ENCODE data around the gene PDSS2.
A peak's percentile ranks its signal among the peaks of the same experiment; 100 is the strongest.
"Not testable (repeated sequence)": the region's sequence is repeated elsewhere in the genome, so short reads cannot be mapped to it uniquely, and the experiment has no call there.

PDSS2 gene

DNA sequence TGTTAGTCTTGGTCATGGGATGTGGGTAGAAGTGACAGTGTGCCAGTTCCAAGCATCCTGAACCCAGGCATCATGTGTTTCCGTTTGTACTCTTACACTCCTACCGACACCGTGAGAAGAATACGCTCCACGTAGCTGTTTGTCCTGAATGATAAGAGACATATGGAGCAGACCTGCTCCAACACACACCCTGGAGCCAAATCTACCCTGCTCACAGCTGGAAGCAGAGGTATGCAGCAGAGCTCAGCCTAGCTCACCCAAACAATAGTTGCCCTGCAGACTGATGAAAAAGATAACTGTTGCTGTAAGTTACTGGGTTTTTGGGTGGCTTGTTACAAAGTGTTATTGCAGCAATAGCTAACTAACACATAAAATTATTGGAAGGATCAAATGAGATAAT lies 14.3 kb upstream of the PDSS2 start:
- DNase-seq: no peak

DNA sequence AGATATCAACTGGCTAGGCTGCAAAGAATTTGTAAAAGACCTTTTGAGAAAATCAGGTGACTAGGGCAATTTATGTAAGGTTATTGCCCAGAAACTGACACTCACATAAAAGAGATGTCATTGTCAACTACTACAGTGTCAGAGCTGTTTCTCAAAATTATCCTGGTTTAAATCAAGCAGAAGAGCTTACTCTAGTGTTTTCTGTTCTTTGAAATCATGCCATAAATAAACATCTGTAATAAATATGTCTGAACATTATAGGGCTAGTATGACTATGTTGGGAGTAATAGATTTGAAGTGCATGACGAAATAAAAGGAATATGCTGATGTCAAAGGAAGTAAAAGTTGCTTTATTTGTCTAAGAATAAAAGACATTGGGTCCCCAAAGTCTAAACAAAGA lies 11.0 kb upstream of the PDSS2 start:
- no peak for DNase-seq

DNA sequence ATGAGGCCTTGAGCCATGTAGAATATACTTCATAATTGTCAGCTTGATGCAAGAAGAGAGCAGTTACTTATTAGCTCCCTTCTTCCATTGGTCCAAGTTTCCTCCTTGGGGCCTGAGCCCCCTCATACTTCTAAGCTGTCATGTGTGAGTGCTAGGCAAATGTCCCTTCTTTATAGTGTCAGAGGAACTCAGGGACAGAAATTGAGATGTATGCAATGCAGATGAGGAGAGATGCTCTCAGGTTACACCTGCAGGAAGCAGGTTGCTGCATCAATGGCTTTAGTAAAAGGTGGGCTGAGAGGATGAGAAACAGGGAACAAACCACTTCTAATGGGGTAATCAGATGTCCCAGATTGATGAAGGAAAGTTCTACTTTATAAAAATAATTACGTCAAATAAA lies 6.7 kb upstream of the PDSS2 start:
- no peak for DNase-seq

DNA sequence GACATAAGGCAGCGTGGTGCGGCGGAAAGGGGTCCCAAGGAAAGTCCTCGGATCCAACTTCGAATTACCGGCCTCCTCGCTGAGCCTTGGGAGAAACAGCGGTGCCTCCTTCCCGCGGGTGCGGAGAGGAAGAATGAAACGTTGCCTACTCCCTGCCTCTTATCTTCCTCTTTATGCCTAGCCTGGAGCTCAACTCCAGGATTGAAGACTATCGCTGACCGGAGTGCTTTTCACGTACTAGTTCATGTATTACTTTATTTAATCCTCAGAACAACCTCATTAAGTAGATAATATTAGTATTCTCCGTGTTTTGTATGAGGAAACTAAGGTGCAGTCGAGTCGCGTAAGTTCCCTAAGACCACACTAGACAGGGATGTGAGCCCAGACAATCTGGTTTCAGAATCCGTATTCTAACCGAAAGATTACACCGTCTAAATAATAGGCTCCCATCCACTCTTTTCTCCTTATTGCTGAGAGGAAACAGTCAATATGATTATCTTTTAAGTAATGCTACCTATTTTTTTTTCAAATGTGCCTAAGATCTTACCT lies 793 bp upstream of the PDSS2 start:
- no peak for DNase-seq

DNA sequence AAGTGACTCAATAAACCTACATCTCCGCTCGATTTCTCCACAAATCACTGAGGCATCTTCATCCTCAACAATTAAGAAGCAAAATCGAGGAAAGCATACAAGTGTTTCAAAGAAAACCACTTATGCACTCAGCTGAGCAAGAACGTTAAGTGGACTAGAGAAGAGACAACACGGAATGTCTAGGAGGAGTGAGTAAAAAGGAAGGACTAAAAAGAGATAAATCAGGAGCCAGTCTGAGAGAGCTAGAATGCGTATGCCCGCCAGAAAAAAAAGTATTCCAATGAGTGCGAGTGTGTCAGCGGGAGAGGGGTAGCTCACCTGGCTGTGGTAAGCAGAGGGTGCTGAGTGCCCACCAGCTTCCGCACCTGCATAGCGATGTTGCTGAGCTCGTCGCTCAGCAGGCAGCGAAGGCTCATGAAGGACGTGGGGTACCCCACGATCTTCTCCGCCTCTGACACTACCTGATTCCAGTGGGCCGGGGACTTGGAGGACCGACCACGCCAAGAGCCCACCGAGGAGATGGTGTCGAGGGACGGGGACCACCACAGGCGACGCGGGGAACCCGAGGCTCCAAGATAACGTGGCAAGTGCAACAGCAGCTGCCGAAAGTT lies 587 bp downstream of the PDSS2 start:
- DNase-seq: peak; percentile 6

DNA sequence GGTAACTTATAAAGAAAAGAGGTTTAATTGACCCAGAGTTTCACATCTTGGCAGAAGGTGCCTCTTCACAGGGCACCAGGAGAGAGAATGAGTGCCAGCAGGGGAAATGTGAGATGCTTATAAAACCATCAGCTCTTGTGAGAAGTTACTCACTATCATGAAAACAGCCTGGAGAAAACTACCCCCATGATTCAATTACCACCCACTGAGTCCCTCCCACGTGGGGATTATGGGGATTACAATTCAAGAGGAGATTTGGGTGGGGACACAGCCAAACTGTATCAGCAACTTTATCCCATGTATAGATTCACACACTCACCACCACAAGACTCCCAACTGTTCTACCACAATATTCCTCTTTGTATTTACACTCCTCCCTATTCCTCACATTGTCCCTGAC lies 10.6 kb downstream of the PDSS2 start:
- DNase-seq: no peak

DNA sequence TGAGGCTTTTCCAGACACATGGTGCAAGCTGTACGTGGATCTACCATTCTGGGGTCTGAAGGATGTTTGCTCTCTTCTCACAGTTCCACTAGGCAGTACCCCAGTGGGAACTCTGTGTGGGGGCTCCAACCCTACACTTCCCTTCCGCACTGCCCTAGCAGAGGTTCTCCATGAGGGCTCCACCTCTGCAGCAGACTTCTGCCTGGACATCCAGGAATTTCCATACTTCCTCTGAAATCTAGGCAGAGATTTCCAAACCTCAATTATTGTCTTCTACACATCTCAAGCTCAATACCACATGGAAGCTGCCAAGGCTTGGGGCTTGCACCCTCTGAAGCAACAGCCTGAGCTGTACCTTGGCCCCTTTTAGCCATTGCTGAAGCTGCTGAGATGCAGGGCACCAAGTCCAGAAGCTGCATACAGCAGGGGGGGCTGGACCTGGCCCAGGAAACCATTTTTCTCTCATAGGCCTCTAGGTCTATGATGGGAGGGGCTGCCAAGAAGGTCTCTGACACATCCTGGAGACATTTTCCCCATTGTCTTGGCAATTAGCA lies 11.6 kb downstream of the PDSS2 start:
- no peak for DNase-seq

DNA sequence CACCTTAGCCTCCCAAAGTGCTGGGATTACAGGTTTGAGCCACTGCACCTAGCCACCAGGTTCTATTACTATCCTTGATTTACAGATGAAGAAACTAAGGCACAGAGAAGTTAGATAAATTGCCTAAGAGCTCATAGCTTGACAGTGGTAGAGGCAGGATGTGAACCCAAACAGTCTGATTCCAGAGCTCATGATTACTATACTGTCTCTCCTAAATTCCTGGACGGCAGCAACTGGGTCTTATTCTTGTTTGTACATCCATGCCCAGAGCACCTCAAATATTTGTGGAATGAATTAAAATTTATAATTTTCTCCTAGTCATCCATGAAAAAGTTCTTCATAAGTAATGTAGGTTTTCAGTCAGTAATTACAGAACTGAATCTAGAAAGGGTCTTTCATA lies 15.1 kb downstream of the PDSS2 start:
- DNase-seq: no peak

DNA sequence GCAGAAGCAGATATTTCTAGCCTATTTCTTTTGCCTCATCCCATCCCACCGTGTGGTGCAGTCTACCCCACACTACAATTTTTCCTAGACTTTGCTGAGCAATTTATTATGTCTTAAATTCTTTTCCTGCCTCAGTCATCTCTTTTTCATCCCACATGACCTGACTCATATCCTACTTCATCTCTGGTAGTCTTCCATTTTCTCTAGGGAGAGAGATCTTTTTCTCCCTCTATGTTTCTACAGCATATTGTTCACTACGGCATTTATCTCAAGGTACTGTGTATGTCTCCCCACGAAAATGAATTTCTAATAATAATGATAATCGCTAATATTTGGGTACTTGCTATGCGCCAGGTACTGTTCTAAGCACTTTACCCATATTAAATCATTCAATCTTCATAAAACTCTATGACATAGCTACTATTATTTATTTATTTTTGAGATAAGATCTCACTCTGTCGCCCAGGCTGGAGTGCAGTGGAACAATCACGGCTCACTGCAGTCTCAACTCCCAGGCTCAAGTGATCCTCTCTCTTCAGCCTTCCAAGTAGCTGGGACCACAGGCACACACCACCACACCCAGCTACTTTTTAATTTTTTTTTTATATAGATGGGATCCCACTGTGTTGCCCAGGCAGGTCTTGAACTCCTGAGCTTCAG lies 15.6 kb downstream of the PDSS2 start:
- DNase-seq: no peak

DNA sequence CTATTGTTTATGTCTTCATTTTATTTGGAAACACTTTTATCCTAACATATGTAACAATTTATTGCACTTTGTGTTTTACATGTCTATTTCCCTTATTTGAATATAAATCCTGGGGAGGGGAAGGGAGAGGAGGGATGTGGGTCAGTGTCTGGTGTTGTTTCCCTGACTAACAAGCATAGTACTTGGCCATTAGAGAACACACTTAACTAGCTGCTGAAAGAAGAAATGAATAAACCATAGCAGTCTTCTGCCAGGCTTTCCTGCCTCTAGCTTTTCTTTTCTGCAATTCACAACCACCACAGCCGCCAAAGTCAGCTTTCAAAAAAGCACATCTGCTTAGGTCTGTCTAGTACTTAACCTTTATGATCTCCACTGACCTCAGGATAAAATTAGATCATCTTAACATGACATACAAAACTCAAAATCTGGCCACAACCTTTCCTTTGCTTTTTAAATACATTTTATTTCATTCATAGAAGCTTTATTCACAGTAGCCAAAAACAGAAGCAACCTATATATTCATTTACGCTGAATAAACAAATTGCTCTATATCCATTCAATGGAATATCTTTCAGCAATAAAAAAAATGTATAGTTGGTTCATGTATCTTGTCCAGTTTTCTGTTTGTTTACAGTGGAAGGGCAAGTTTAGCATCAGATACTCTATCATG lies 16.3 kb downstream of the PDSS2 start:
- no peak for DNase-seq

DNA sequence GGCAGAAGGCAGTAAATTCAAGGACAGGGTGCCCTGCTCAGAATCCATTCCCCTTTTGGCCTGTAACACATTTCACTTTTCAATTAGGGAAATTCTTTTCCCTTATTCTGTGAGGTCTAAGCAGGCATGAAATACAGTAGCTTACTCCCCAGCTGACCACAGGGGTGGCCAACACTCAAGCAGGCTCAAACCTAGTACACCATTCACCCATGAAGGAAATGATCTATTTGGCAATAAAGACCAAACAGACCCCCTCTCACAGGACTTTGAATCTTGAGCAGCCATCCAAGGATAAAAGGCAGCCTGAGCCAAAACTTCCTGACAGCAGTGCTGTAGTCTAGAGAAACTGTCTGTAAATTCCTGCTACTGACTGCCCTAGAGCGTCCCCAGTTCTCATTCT lies 17.7 kb downstream of the PDSS2 start:
- DNase-seq: no peak

DNA sequence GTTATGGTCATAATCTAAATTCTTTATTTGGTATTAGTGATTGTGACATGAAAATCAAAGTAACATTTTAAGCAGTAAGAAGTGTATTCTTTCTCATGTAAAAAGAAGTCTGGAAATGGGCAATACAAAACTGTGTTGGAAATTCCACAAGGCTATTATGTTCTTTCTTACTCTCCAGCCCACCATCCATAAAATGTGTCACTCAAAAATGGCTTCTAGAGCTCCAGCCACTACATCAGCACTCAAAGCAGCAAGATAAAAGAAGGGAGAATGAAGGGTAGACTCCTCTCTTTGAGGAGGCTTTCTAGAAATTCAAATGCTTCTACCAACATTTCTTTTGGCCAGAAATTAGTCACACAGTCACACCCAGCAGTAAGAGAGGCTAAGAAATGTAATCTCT lies 18.4 kb downstream of the PDSS2 start:
- no peak for DNase-seq

DNA sequence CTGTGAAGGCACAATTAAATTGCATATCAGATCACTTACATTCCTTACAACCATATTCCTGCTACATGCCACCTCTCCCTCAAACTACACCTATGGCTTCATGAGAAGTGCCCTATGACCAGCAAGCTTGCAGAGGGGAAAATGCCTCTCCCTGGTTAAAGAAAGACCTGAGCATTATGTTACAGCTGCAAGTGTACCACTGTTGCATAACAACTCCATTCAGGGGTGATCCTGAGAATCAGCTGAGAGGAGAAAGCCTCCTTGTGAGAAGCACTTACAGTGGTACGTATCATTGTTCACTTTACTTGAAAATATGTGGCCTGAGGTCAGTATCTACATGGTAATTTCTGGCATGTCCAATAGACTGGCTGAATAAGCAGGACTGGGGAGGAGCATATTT lies 20.0 kb downstream of the PDSS2 start:
- no peak for DNase-seq

DNA sequence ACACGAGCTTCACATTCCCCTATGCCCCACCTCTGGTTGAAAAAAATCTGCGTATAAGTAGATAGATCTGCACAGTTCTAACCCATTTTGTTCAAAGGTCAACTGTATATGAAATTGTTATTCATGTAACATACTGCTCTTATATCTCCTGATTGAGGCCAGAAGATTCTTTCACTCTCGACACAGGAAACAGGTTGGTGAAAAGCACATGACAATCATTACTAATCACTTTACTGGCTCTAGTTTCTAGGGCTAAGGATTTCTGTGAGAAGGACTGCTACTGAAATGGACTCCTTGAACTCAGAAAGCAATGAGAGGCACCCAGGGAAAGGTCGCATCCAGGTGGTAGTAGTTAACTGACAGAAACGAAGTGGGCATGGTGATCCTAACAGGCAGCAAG lies 21.7 kb downstream of the PDSS2 start:
- no peak for DNase-seq

DNA sequence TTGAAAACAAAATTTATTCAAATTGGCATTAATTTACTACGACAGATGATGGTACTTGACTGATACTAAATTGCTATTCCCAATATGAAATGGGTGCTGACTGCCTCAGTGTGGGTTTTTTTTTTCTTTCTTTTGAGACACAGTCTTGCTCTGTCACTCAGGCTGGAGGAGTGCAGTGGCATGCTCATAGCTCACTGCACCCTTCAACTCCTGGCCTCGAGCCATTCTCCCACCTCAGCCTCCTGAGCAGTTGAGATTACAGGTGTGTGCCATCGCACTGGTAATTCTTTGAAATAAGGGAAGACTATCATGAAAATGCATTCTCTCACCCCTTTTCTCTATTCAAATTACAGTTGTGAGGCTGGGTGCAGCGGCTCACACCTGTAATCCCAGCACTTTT lies 22.5 kb downstream of the PDSS2 start:
- no peak for DNase-seq

DNA sequence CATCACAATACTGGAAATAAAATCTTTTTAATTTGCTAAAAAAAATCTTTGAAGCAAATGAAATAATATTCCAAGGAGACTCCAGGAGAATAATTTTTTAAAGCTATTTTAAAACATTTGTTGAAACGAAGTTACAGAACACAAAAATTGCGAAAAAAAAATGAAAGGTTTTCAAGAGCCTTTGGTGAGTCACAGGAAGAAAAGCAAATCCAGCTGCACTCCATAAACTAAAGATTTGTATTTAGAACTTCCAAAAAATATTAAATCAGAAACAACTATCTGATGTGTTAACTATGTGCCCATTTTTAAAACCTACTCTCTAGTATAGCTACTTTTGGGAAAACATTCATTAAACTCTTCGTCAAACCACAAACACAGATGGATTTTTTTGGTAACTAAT lies 23.6 kb downstream of the PDSS2 start:
- DNase-seq: no peak

DNA sequence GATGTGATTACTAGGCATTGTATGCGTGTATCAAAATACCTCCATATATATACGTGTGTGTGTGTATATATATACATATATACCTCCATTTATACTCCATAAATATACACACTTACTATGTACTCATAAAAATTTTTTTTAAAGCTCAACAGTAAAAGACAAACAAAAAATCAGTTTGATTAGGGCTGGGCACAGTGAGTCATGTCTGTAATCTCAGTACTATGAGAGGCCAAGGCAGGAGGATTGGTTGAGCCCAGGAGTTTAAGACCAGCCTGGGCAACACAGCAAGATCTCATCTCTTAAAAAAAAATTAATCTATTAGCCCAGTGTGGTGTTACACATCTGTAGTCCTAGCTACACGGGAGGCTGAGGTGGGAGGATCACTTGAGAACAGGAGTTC lies 24.6 kb downstream of the PDSS2 start:
- no peak for DNase-seq

DNA sequence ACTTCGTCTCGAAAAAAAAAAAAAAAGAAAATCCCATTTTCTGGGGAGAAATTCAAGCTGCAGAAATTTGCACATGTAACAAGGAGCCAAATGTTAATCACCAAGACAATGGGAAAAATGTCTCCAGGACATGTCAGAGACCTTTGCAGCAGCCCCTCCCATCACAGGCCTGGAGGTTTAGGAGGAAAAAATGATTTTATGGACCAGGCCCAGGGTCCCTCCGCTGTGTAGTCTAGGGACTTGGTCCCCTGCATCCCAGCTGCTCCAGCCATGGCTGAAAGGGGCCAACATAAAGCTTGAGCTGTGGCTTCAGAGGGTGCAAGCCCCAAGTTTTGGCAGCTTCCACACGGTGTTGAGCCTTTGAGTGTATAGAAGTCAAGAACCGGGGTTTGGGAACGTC lies 33.4 kb downstream of the PDSS2 start:
- DNase-seq: not testable (repeated sequence)

DNA sequence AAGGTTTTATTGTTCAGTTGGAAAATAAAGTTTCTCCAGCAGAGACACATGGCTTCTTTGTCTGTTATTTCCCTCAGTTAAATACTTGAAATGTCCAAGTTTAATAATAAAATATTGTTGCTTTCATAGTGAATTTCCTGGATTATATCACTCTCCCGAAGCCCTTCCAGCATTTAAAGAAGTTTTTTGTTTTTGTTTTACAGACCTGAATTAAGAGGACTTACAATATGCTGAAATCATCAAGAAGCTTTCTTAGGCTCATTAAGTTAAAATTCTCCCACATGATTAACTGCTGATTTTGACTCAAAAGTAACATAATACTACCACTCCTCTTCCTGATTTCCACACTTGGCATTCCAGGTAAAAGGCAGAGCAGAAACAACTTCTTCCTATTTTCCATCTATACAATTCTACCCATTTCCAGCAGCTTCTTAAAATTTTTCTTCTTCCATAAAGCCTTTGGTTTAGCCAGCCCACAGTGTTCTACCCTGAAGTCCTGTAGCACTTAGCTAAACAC lies 35.8 kb downstream of the PDSS2 start:
- no peak for DNase-seq

DNA sequence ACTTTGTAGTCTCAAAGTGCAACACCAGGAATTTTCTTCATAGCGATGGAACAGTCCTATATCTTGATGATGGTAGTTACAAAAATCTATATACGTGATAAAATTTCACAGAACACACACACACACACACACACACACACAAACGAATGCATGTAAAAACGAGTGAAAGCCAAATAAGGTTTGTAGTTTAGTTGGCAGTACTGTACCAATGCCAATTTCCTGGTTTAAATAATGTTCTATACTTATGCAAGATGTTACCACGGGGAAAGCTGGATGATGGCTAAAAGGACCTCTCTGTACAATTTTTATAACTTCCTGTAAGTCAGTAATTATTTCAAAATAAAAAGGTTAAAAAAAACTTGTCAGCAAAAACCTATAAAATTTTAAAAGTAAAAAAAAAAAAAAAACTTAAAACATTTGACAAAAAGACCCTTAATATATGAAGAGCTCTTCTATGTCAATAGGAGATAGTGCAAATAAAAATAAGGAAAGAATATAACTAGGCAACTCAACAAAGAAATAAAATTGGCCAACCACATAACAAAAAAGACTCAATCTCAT lies 37.6 kb downstream of the PDSS2 start:
- DNase-seq: no peak

DNA sequence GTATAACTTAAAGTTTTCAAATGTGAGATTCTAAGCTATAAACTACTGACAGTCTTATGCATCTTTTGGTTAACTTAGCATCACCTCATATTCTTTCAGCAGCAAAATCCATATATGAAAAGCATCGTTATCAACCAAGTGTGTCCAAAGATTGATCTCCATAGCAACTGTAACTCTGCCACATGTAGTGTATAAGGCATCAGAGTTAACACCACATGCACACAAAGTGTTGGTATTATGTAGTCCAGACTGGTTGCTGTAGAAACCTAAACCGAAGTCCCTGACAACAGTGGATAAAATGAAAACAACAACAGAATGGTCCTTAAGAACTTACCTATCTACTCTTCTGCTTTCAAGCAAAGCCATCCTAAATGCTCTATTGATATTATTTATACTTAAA lies 39.6 kb downstream of the PDSS2 start:
- no peak for DNase-seq

DNA sequence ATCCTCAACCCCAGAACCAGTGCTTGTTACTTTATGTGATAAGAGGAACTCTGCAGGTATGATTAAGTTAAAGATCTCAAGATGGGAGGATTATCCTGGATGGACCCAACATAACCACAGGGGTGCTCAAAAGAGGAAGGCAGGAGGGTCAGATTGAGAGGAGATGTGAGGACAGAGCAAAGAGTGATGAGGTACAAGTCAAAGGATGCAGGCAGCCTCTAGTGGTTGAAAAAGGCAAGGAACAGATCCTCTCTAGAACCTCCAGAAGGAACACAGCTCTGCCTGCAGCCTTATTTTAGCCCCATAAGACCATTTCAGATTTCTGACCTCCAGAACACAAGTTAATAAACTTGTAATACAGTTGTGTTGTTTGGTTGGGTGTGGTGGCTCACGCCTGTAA lies 41.2 kb downstream of the PDSS2 start:
- no peak for DNase-seq

DNA sequence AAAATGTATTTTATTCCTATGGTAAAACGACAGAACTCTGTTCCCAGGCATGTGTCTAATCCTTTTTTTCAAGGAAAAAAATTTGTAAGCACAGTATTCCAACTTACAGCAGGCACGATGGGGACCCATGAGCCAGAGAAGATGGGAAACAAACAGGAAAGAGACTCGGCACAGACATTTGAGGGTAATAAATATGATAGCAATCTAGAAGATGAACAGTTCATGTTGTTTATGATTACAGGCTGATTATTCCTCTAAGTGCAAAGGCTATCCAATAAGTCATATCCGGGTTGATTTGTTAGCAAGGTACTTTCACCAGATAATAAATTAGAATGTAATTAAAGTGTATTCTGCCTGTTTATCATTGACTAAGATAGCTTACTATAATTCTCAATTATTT lies 43.2 kb downstream of the PDSS2 start:
- DNase-seq: no peak
